Epithelial cell of proximal tubule (primary cell): ENCODE data around the gene ADPRHL1. TPM values are rescaled to one million over a fixed set of nuclear protein-coding genes. Genes with fewer than 3 reads are reported as not detected.

Source experiments
- DNase-seq: peaks from one replicate; pipeline ENCODE4 v3.0.0-alpha.2; 2011; ENCODE audit warnings: low read depth
- H3K4me3 ChIP-seq: 2 replicates; pipeline ENCODE4 v1.5.1; 2011; ENCODE audit warnings: low read depth, mild to moderate bottlenecking, low read length
- total RNA-seq: library from RNA; depleted of rRNA; stranded (reverse); fragments of >200 nt; gene quantifications from 2 replicates; pipeline ENCODE4 v1.2.3, GENCODE V29; 2015
- TF ChIP-seq, protein P1 (sequence below): conservative IDR thresholded peaks from 2 replicates; pipeline ENCODE4 v1.5.1; 2012; ENCODE audit warnings: low read depth, mild to moderate bottlenecking, low read length

The ADPRHL1 gene
- total RNA-seq, 1 donor from 2014 or later = 3.3 TPM

DNA sequence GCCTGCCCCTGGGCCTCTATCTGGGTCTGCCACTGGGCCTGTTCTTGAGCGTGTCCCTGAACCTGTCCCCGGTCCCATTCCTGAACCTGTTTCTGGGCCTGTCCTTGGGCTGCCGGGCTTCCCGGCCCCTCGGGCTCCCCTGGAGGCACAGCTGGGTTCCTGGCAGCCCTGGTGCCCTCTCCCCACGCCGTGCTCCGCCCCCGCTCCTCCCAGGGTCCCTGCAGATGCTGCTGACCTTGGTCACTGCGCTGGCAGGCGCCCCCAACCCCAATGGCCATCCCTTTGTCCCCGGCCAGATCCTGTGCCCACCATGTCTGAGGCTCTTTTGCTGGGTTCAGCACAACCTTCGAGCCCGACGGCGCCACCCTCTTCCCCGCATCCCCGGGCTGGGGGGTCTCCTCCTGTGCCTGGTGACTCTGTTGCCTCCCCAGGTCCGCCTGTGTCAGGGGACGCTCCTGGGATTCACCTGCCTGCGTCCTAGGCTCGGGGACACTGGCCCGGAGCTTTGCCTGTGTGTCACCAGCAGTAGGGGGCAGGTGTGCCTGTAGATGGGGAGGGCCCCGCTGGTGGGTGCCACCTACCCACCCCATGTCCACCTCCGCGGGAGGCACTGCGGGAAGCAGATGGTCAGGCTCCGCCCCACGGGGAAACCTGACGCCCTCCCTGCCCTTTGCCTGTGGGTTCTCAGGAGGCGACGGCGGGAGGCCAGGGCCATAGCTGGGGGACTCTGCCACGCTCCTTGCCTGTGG is 48.4 kb downstream of the ADPRHL1 start:
- no peak overlapping the region for H3K4me3 ChIP-seq
- no peak for DNase-seq
- TF ChIP-seq, protein P1, sequence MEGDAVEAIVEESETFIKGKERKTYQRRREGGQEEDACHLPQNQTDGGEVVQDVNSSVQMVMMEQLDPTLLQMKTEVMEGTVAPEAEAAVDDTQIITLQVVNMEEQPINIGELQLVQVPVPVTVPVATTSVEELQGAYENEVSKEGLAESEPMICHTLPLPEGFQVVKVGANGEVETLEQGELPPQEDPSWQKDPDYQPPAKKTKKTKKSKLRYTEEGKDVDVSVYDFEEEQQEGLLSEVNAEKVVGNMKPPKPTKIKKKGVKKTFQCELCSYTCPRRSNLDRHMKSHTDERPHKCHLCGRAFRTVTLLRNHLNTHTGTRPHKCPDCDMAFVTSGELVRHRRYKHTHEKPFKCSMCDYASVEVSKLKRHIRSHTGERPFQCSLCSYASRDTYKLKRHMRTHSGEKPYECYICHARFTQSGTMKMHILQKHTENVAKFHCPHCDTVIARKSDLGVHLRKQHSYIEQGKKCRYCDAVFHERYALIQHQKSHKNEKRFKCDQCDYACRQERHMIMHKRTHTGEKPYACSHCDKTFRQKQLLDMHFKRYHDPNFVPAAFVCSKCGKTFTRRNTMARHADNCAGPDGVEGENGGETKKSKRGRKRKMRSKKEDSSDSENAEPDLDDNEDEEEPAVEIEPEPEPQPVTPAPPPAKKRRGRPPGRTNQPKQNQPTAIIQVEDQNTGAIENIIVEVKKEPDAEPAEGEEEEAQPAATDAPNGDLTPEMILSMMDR = no peak

DNA sequence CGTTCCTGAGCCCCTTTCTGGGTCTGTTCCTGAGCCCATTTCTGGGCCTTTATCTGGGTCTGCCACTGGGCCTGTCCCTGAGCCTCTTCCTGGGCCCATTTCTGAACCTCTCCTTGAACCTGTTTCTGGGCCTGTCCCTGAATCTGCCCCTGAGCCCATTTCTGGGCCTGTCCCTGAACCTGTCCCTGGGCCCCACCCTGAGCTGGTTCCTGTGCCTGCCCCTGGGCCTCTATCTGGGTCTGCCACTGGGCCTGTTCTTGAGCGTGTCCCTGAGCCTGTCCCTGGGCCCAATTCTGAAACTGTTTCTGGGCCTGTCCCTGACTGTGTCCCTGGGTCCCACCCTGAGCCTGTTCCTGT is 48.9 kb downstream of the ADPRHL1 start:
- H3K4me3 ChIP-seq = no peak overlapping the region
- TF ChIP-seq, protein P1 = no peak
- DNase-seq = no peak

DNA sequence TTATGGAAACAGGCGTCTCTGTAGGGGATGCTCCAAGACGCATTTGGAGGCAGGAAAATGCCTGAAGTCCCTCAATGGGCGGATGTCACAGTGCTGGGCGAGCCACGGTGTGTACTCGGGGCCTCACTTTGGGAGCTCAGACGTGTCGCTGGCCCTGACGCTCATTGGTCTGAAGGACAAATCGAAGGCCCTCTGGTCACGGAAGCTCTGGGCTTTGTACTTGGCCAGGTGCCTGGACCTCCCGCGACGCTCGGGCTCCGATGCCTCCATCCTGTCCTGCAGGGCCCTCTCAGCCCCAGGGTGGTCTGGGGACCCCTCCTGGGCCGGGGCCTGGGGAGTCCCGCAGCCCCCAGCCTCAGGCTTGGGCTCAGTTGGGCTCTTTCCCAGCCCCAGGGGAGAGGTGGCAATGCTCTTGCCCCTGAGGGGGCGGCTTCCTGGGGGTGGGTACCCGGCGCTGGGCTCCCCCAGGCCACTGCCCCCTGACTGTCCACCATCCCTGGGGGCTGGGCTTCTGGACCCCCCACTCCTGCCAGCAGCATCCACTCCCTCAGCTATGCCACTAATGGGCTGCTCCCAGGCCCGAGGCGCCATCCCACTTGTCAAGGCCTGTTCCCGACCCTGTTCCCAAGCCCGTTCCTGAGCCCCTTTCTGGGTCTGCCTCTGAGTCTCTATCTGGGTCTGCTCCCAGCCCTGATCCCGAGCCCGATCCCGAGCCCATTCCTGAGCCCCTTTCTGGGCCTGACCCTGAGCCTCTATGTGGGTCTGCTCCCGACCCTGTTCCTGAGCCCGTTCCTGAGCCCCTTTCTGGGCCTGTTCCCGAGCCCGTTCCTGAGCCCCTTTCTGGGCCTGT is 49.8 kb downstream of the ADPRHL1 start:
- no peak for DNase-seq
- H3K4me3 ChIP-seq = no peak overlapping the region
- TF ChIP-seq, protein P1 = no peak

DNA sequence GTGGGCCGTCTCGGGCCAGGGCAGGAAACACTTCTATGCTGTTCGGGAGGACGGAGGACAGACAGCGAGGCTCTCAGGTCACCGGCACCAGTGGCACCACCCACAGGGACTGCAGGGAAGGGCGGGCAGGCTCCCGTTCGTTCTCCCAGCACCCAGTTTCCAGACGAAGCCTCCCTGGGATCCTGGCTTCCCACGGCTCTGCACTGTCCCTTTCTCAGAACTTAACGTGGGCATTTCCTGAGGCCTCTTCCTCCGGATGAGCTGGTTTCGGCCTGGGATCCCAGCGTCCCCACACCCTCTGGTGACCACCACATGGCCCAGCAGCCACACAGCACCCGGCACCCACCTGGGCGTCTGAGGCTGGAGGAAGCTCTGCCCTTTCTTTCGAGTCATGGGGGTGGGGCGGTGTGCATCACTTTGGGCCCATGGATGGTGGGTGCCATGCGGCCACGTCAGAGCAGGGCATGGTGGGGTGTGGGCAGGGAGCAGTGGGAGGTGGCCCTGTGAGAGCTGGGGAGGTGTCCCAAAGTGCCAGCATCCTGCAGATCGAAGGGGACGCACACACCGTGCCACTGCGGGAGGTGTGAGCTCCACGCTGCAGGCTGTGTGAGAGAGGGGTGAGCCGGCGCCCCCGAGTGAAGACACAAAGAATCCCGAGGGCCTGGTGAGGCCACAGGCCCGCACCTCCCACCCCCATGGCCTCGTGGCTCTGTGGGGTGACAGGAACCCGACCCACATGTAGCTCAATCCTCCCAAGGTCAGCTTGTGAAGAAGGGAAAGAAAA is 50.6 kb downstream of the ADPRHL1 start:
- H3K4me3 ChIP-seq = no peak overlapping the region
- no peak for DNase-seq
- TF ChIP-seq, protein P1 = no peak

DNA sequence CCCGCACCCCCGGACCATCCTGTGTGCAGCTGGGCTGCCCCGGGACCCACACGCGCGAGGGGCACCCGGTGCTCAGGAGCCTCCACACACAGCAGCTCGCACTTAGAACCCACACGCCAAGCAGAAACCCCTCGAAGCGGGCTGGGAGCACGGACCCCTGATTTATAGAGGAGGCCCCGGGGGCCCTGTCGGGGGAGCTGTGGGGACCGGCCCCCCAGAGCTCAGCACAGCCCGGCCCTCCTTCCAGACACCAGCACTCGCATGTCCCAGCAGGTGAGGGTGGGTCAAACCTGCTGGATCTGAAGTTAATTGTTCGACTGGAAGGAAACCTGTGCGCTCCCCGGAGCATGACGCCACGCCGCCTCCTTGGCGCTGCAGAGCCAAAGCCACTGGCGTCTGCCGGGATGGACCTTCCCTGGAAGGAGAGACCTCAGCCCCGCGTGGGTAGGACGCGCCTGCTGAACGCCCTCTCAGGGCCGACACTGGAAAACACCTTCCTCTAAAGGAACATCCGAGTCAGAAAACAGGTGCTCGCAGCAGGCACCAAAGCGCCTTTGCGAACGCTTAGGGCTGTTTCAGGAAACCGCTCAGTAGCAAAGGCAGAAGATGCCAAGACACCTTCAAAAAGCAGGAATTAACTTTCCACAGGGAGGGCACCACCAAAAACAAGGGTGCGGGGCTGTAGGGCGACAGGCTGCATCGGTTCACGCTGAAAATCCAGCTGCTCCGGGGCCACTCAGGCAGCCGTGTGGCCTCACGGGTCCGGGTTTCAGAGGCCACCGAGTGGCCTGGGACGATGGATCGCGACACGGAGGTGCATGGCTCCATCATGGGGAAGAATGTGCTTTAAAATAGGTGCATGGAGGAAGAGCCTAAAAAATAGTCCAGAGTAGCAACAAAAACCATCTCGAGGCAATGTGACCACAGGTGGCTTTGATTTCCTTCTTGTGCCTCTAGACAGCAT is 51.6 kb downstream of the ADPRHL1 start:
- DNase-seq = no peak
- no peak overlapping the region for H3K4me3 ChIP-seq
- TF ChIP-seq, protein P1 = no peak
